Activated naive CD8-positive, alpha-beta T cell treated with anti-CD3 and anti-CD28 coated beads, Interleukin-2, amount 50 U/mL, for 16 hours (primary cell): ENCODE data around the gene DEUP1.
"Not testable (repeated sequence)": the region's sequence is repeated elsewhere in the genome, so short reads cannot be mapped to it uniquely, and the experiment has no call there.

Source experiments
- DNase-seq: peaks from one replicate; pipeline ENCODE4 v3.0.0-alpha.2; 2020; ENCODE audit warnings: low read depth, low spot score

DEUP1 gene

GRCh38 chr11:93350835-93351234 lies 20.3 kb downstream of the DEUP1 start:
- DNase-seq, result no peak

- no peak for DNase-seq
Measured at GRCh38 chr11:93359396-93359795, 28.9 kb downstream of the DEUP1 start.

GRCh38 chr11:93361435-93361834 lies 30.9 kb downstream of the DEUP1 start:
- no peak for DNase-seq

GRCh38 chr11:93368022-93368421 lies 37.5 kb downstream of the DEUP1 start:
- DNase-seq, result no peak

GRCh38 chr11:93370260-93370659 lies 39.7 kb downstream of the DEUP1 start:
- DNase-seq, result no peak

GRCh38 chr11:93389737-93390136 lies 59.2 kb downstream of the DEUP1 start:
- no peak for DNase-seq

GRCh38 chr11:93392867-93393266 lies 62.3 kb downstream of the DEUP1 start:
- no peak for DNase-seq

GRCh38 chr11:93393386-93393785 lies 62.8 kb downstream of the DEUP1 start:
- DNase-seq, result no peak

- no peak for DNase-seq
Measured at GRCh38 chr11:93394488-93394887, 63.9 kb downstream of the DEUP1 start.

- no peak for DNase-seq
Measured at GRCh38 chr11:93396316-93396715, 65.8 kb downstream of the DEUP1 start.

GRCh38 chr11:93403930-93404329 lies 73.4 kb downstream of the DEUP1 start:
- DNase-seq, result no peak

- no peak for DNase-seq
Measured at GRCh38 chr11:93407777-93408401, 77.3 kb downstream of the DEUP1 start.

- no peak for DNase-seq
Measured at GRCh38 chr11:93410441-93410840, 79.9 kb downstream of the DEUP1 start.

- DNase-seq, result no peak
Measured at GRCh38 chr11:93411705-93412104, 81.2 kb downstream of the DEUP1 start.

- no peak for DNase-seq
Measured at GRCh38 chr11:93432247-93432646, 101.7 kb downstream of the DEUP1 start.

GRCh38 chr11:93443232-93443631 lies 112.7 kb downstream of the DEUP1 start:
- not testable (repeated sequence) for DNase-seq

GRCh38 chr11:93444617-93445073 lies 114.1 kb downstream of the DEUP1 start:
- no peak for DNase-seq

GRCh38 chr11:93458286-93458685 lies 127.7 kb downstream of the DEUP1 start:
- DNase-seq, result no peak

- not testable (repeated sequence) for DNase-seq
Measured at GRCh38 chr11:93463666-93464065, 133.1 kb downstream of the DEUP1 start.

GRCh38 chr11:93464927-93465540 lies 134.5 kb downstream of the DEUP1 start:
- DNase-seq, result no peak

GRCh38 chr11:93467054-93467453 lies 136.5 kb downstream of the DEUP1 start:
- no peak for DNase-seq

GRCh38 chr11:93468290-93468689 lies 137.7 kb downstream of the DEUP1 start:
- DNase-seq, result no peak

- no peak for DNase-seq
Measured at GRCh38 chr11:93474123-93474522, 143.6 kb downstream of the DEUP1 start.

- DNase-seq, result no peak
Measured at GRCh38 chr11:93476796-93477195, 146.3 kb downstream of the DEUP1 start.
